HUES64 (cell line): ENCODE data around the gene GNGT2.

Source experiments
- H3K27ac ChIP-seq: 2 replicates; pipeline ENCODE4 v1.7.0; 2013; ENCODE audit warnings: low read depth, low read length, inconsistent platforms
- H3K27me3 ChIP-seq: 2 replicates; pipeline ENCODE4 v1.6.1; 2013; ENCODE audit warnings: mild to moderate bottlenecking, low read length; ENCODE audit not compliant: insufficient read depth
- H3K36me3 ChIP-seq: 2 replicates; pipeline ENCODE4 v1.6.1; 2013; ENCODE audit warnings: mild to moderate bottlenecking, low read length; ENCODE audit not compliant: insufficient read depth
- H3K4me1 ChIP-seq: 2 replicates; pipeline ENCODE4 v1.6.1; 2013; ENCODE audit warnings: mild to moderate bottlenecking, low read length, moderate library complexity; ENCODE audit not compliant: insufficient read depth
- H3K4me3 ChIP-seq: 2 replicates; pipeline ENCODE4 v1.5.1; 2013; ENCODE audit warnings: mild to moderate bottlenecking, low read length, moderate library complexity
- H3K9ac ChIP-seq: 2 replicates; pipeline ENCODE4 v1.6.1; 2013; ENCODE audit warnings: mild to moderate bottlenecking, low read depth, low read length
- H3K9me3 ChIP-seq: 2 replicates; pipeline ENCODE4 v1.6.1; 2013; ENCODE audit warnings: low read depth, low read length; ENCODE audit not compliant: insufficient read depth
- WGBS: fragments of 150-250, 120-280 bp; methylation state at CpG from one replicate; pipeline ENCODE4 v1.1.7; 2013; ENCODE audit warnings: missing lambda C conversion rate; 5-methylcytosine and 5-hydroxymethylcytosine counted together

GNGT2 gene

DNA sequence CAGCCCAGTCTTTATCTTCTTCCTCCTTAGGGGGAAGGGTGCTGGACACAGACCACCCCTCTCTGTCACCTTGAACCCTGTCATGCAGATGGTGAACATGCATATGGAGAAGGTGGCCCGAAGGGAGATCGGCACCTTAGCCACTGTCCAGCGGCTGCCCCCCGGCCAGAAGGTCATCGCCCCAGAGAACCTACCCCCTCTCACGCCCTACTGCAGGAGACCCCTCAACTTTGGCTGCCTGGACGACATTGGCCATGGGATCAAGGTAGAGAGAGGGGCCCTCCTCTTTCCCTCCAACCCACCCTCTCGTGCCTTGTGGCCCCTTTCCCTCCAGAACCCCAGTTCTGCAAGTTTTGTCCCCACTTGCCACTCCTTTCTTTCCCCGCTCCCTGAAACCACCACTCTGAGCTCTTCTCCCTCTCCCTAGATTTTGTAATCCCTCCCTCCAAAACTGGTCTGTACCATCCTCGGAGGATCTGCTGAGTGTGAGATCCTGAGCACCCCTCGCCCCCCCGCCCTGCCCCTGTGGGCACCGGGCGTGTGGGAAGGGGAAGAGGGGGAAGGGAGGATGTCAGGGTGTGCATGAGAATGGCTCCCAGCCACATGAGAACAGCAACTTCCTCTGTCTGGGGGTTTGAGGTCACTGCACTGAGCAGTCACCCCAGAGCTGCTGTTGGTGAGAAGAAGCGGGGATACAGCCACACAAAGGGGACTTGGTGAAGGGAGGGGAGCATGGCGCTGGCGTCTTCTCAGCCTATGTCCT is 7.5 kb upstream of the GNGT2 start:
- H3K27me3 ChIP-seq: peaks cover 15% of the 10 kb centered on the region
- no peak overlapping the region for H3K9ac ChIP-seq
- H3K4me1 ChIP-seq: peaks cover 11% of the 10 kb centered on the region
- 91% methylated on average over 17 of the region's 17 CpGs for WGBS
- no peak overlapping the region for H3K27ac ChIP-seq
- H3K4me3 ChIP-seq: no peak overlapping the region
- H3K9me3 ChIP-seq: no peaks in the 10 kb centered on the region
- no peaks in the 10 kb centered on the region for H3K36me3 ChIP-seq

- WGBS: 93% methylated on average over 11 of the region's 11 CpGs
- H3K9ac ChIP-seq: no peak overlapping the region
- H3K4me1 ChIP-seq: peaks cover 11% of the 10 kb centered on the region
- H3K4me3 ChIP-seq: no peak overlapping the region
- H3K27ac ChIP-seq: no peak overlapping the region
- no peaks in the 10 kb centered on the region for H3K9me3 ChIP-seq
- H3K36me3 ChIP-seq: no peaks in the 10 kb centered on the region
- peaks cover 8% of the 10 kb centered on the region; the same call in 1 of the 2 replicates for H3K27me3 ChIP-seq
These were observed 6.7 kb upstream of the GNGT2 start for GRCh38 chr17:49216953-49217650.

DNA sequence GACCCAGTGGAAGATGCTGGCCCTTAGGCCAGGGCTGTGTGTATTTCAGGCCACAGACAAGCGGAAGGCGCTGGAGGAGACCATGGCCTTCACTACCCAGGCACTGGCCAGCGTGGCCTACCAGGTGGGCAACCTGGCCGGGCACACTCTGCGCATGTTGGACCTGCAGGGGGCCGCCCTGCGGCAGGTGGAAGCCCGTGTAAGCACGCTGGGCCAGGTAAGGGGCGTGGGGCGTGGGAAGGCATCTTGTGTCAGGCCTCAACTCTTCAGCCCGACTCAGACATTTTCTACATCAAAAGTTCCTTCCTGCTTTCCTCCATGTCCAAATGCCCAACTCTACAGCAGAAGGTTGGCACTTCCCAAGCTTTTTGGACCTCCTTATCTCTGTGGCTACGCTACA is 6.1 kb upstream of the GNGT2 start:
- Histone ChIP-seq H3K27ac (no peak overlapping the region), H3K4me1 (peaks cover 11% of the 10 kb centered on the region), H3K27me3 (peaks cover 1% of the 10 kb centered on the region; the same call in 1 of the 2 replicates), H3K36me3 (no peaks in the 10 kb centered on the region), H3K4me3 (no peak overlapping the region), H3K9ac (no peak overlapping the region), H3K9me3 (no peaks in the 10 kb centered on the region)
- 92% methylated on average over 13 of the region's 13 CpGs for WGBS

- H3K9me3 ChIP-seq: no peaks in the 10 kb centered on the region
- 88% methylated on average over 12 of the region's 12 CpGs for WGBS
- no peak overlapping the region for H3K4me3 ChIP-seq
- no peak overlapping the region for H3K9ac ChIP-seq
- no peak overlapping the region for H3K27ac ChIP-seq
- peaks cover 25% of the 10 kb centered on the region for H3K4me1 ChIP-seq
- H3K27me3 ChIP-seq: no peaks in the 10 kb centered on the region
- H3K36me3 ChIP-seq: no peaks in the 10 kb centered on the region
These were observed 4.4 kb upstream of the GNGT2 start for GRCh38 chr17:49214676-49215360.

- no peak overlapping the region for H3K9ac ChIP-seq
- no peaks in the 10 kb centered on the region for H3K9me3 ChIP-seq
- peaks cover 30% of the 10 kb centered on the region for H3K4me1 ChIP-seq
These were observed 3.5 kb upstream of the GNGT2 start for GRCh38 chr17:49213847-49214246.

DNA sequence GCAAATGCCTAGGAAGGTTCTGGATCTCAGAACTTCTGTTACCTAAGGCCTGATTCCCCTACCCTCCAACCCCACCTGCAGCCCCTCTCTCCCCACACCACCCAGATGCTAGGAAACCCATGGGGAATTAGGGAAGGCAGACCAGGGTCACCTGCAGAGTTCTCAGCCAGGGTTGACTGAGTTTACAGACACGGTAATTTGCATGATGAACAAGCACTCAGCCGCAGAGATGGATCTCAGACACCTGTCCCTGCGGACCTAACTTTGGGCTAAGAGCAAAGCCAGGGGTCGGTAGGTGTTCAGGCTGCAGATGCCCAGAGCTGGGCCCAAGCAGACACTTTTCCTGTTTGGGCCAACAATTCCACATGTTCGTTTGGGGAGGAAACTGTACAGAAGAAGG is 3.0 kb upstream of the GNGT2 start:
- H3K27ac ChIP-seq: no peak overlapping the region

More at GRCh38 chr17:49213847-49214246, 3.5 kb upstream of the GNGT2 start:
- Histone ChIP-seq H3K4me3 (no peak overlapping the region), H3K27ac (no peak overlapping the region), H3K36me3 (no peaks in the 10 kb centered on the region), H3K27me3 (no peaks in the 10 kb centered on the region)
- WGBS: 83% methylated on average over 2 of the region's 2 CpGs

GRCh38 chr17:49209061-49209571 is 1.3 kb downstream of the GNGT2 start:
- no peak overlapping the region for H3K9ac ChIP-seq
- H3K4me3 ChIP-seq: no peak overlapping the region
- H3K9me3 ChIP-seq: no peaks in the 10 kb centered on the region
- H3K36me3 ChIP-seq: no peaks in the 10 kb centered on the region
- H3K4me1 ChIP-seq: peaks cover 24% of the 10 kb centered on the region
- no peaks in the 10 kb centered on the region for H3K27me3 ChIP-seq
- WGBS: 86% methylated on average over 10 of the region's 10 CpGs
- no peak overlapping the region for H3K27ac ChIP-seq

More for the DNA sequence above, 3.0 kb upstream of the GNGT2 start:
- H3K9ac ChIP-seq: no peak overlapping the region
- WGBS: 80% methylated on average over 5 of the region's 5 CpGs
- H3K36me3 ChIP-seq: no peaks in the 10 kb centered on the region
- no peaks in the 10 kb centered on the region for H3K27me3 ChIP-seq
- H3K4me3 ChIP-seq: no peak overlapping the region
- H3K9me3 ChIP-seq: no peaks in the 10 kb centered on the region
- peaks cover 30% of the 10 kb centered on the region for H3K4me1 ChIP-seq

GRCh38 chr17:49204516-49204915 is 5.9 kb downstream of the GNGT2 start:
- no peak overlapping the region for H3K27ac ChIP-seq
- no peaks in the 10 kb centered on the region for H3K9me3 ChIP-seq
- no peak overlapping the region for H3K9ac ChIP-seq
- H3K36me3 ChIP-seq: no peaks in the 10 kb centered on the region
- H3K4me1 ChIP-seq: peaks cover 2% of the 10 kb centered on the region; the same call in 1 of the 2 replicates
- no peak overlapping the region for H3K4me3 ChIP-seq
- H3K27me3 ChIP-seq: no peaks in the 10 kb centered on the region
- 96% methylated on average over 2 of the region's 2 CpGs for WGBS

- Histone ChIP-seq H3K9ac (no peak overlapping the region), H3K27ac (no peak overlapping the region), H3K27me3 (no peaks in the 10 kb centered on the region), H3K9me3 (no peaks in the 10 kb centered on the region), H3K36me3 (no peaks in the 10 kb centered on the region), H3K4me3 (no peak overlapping the region), H3K4me1 (no peaks in the 10 kb centered on the region)
- WGBS: 84% methylated on average over 2 of the region's 2 CpGs
These were observed 6.6 kb downstream of the GNGT2 start for GRCh38 chr17:49203796-49204195.

- H3K27me3 ChIP-seq: no peaks in the 10 kb centered on the region
- no peaks in the 10 kb centered on the region for H3K36me3 ChIP-seq
- no peaks in the 10 kb centered on the region for H3K4me1 ChIP-seq
- 83% methylated on average over 8 of the region's 8 CpGs for WGBS
- no peak overlapping the region for H3K27ac ChIP-seq
- H3K4me3 ChIP-seq: no peak overlapping the region
- no peaks in the 10 kb centered on the region for H3K9me3 ChIP-seq
- no peak overlapping the region for H3K9ac ChIP-seq
These were observed 8.9 kb downstream of the GNGT2 start for GRCh38 chr17:49201481-49201927.
